IMR-90 (cell line): ENCODE measurements around the gene CGNL1. TPM values are rescaled to one million over a fixed set of nuclear protein-coding genes. Genes with fewer than 3 reads are reported as not detected.

ENCODE experiments used
- ATAC-seq: fragments of 200-7000 bp; cut with Tn5 transposase; 2 replicates; pipeline ENCODE4 v1.9.1; 2020; ENCODE audit warnings: low read depth, mild to moderate bottlenecking, moderate library complexity
- BruUV-seq: library from RNA; stranded (reverse); fragments of 400-500 nt; replicated peaks from 2 replicates; lab custom pipeline; 2021; lab: Mats Ljungman, UMichigan
- CTCF ChIA-PET: fragments of 300-600 bp; formaldehyde crosslinking; extraction: SDS; loops from one replicate; lab custom pipeline; 2021; ENCODE audit warnings: antibody characterized with exemption; lab: Yijun Ruan, JAX
- POLR2A ChIA-PET: fragments of 300-600 bp; sonication (Branson Sonifier 250); formaldehyde crosslinking; loops from one replicate; lab custom pipeline; 2022; ENCODE audit warnings: antibody characterized with exemption; ENCODE audit not compliant: unreplicated experiment; lab: Charles Lee
- DNase-seq: peaks from one replicate; pipeline ENCODE4 v3.0.0; 2013
- H2AFZ ChIP-seq: replicated peaks from 2 replicates; pipeline ENCODE3; 2013; ENCODE audit warnings: low read length, mild to moderate bottlenecking; ENCODE audit not compliant: poor library complexity
- H2AK5ac ChIP-seq: 2 replicates; pipeline ENCODE4 v1.6.1; 2013; ENCODE audit warnings: low read depth, low read length, inconsistent platforms
- H2AK9ac ChIP-seq: replicated peaks from 2 replicates; pipeline ENCODE3; 2013; ENCODE audit warnings: mild to moderate bottlenecking, low read depth, low read length, moderate library complexity; ENCODE audit not compliant: poor library complexity
- H2BK120ac ChIP-seq: 2 replicates; pipeline ENCODE4 v1.6.1; 2013; ENCODE audit warnings: low read depth, low read length, inconsistent platforms
- H2BK15ac ChIP-seq: 3 replicates; pipeline ENCODE4 v1.6.1; 2013; ENCODE audit warnings: low read depth, low read length, inconsistent platforms
- H2BK20ac ChIP-seq: 2 replicates; pipeline ENCODE4 v1.6.1; 2013; ENCODE audit warnings: low read depth, mild to moderate bottlenecking, inconsistent platforms, low read length, moderate library complexity
- H2BK5ac ChIP-seq: 2 replicates; pipeline ENCODE4 v1.6.1; 2013; ENCODE audit warnings: mild to moderate bottlenecking, low read depth, low read length, inconsistent platforms; ENCODE audit not compliant: poor library complexity, severe bottlenecking
- H3K14ac ChIP-seq: replicated peaks from 2 replicates; pipeline ENCODE4 v1.6.1; 2013; ENCODE audit warnings: low read depth, low read length, inconsistent platforms
- H3K18ac ChIP-seq: 2 replicates; pipeline ENCODE4 v1.6.1; 2013; ENCODE audit warnings: low read depth, low read length, control low read depth
- H3K23ac ChIP-seq: 2 replicates; pipeline ENCODE4 v1.6.1; 2013; ENCODE audit warnings: low read depth, low read length, inconsistent platforms
- H3K27ac ChIP-seq: 2 replicates; pipeline ENCODE4 v1.5.1; 2013; ENCODE audit warnings: mild to moderate bottlenecking, control low read depth, low read length; ENCODE audit not compliant: insufficient read depth
- H3K27me3 ChIP-seq: 2 replicates; pipeline ENCODE4 v1.6.1; 2013; ENCODE audit warnings: low read length; ENCODE audit not compliant: control insufficient read depth, insufficient read depth
- H3K36me3 ChIP-seq: 2 replicates; pipeline ENCODE4 v1.6.1; 2013; ENCODE audit warnings: low read length, mixed read lengths; ENCODE audit not compliant: control insufficient read depth, insufficient read depth
- H3K4ac ChIP-seq: 2 replicates; pipeline ENCODE4 v1.6.1; 2013; ENCODE audit warnings: low read depth, low read length, inconsistent platforms
- H3K4me1 ChIP-seq: 2 replicates; pipeline ENCODE4 v1.6.1; 2013; ENCODE audit warnings: low read length, mixed read lengths; ENCODE audit not compliant: control insufficient read depth, insufficient read depth
- H3K4me2 ChIP-seq: 2 replicates; pipeline ENCODE4 v1.6.1; 2013; ENCODE audit warnings: low read depth, mild to moderate bottlenecking, control low read depth, low read length, moderate library complexity
- H3K4me3 ChIP-seq: 2 replicates; pipeline ENCODE4 v1.5.1; 2013; ENCODE audit warnings: low read depth, mild to moderate bottlenecking, control low read depth, low read length, moderate library complexity; ENCODE audit not compliant: insufficient read depth
- H3K56ac ChIP-seq: 2 replicates; pipeline ENCODE4 v1.6.1; 2013; ENCODE audit warnings: low read length, inconsistent platforms; ENCODE audit not compliant: insufficient read depth; ENCODE audit errors: extremely low read depth
- H3K79me1 ChIP-seq, 2 experiments: 2 replicates each; pipeline ENCODE4 v1.6.1; 2013; ENCODE audit warnings: low read length in 2 of 2, inconsistent platforms in 1 of 2, low read depth in 1 of 2
- H3K9ac ChIP-seq: 2 replicates; pipeline ENCODE4 v1.6.1; 2013; ENCODE audit warnings: low read depth, low read length, control low read depth
- H3K9me1 ChIP-seq: 2 replicates; pipeline ENCODE4 v1.6.1; 2013; ENCODE audit warnings: low read length, inconsistent platforms; ENCODE audit not compliant: insufficient read depth
- H3K9me3 ChIP-seq: 2 replicates; pipeline ENCODE4 v1.6.1; 2013; ENCODE audit warnings: low read length; ENCODE audit not compliant: control insufficient read depth, insufficient read depth
- H4K20me1 ChIP-seq: 2 replicates; pipeline ENCODE4 v1.6.1; 2013; ENCODE audit warnings: low read length, inconsistent platforms; ENCODE audit not compliant: insufficient read depth
- H4K5ac ChIP-seq: 2 replicates; pipeline ENCODE4 v1.6.1; 2013; ENCODE audit warnings: mild to moderate bottlenecking, low read depth, low read length, control low read depth
- H4K8ac ChIP-seq, 2 experiments: 2 replicates each; pipeline ENCODE4 v1.6.1; 2013; ENCODE audit warnings: low read depth in 2 of 2, low read length in 2 of 2, control low read depth in 1 of 2, inconsistent platforms in 1 of 2
- H4K91ac ChIP-seq: 2 replicates; pipeline ENCODE4 v1.6.1; 2013; ENCODE audit warnings: low read depth, low read length, inconsistent platforms; ENCODE audit not compliant: insufficient read depth
- BHLHE40 ChIP-seq: fragments of 150-350 bp; IDR thresholded peaks from 2 replicates; pipeline ENCODE4 v1.6.1; 2016; ENCODE audit warnings: mild to moderate bottlenecking, low read depth, low read length
- CEBPB ChIP-seq: IDR thresholded peaks from 2 replicates; pipeline ENCODE4 v1.6.1; 2012; ENCODE audit warnings: low read depth, low read length, improper control_type of control experiment
- CHD1 ChIP-seq: IDR thresholded peaks from 2 replicates; pipeline ENCODE4 v1.6.1; 2012; ENCODE audit warnings: low read depth, low read length, improper control_type of control experiment
- FOS ChIP-seq: fragments of 150-350 bp; IDR thresholded peaks from 2 replicates; pipeline ENCODE4 v1.6.1; 2016; ENCODE audit warnings: low read depth, low read length
- MAFK ChIP-seq: IDR thresholded peaks from 2 replicates; pipeline ENCODE4 v1.6.1; 2012; ENCODE audit warnings: low read depth, low read length, improper control_type of control experiment
- MAZ ChIP-seq: IDR thresholded peaks from 2 replicates; pipeline ENCODE4 v1.6.1; 2012; ENCODE audit warnings: low read depth, mild to moderate bottlenecking, low read length, improper control_type of control experiment, moderate library complexity, borderline replicate concordance
- MXI1 ChIP-seq: IDR thresholded peaks from 2 replicates; pipeline ENCODE4 v1.6.1; 2012; ENCODE audit warnings: low read depth, mild to moderate bottlenecking, low read length, moderate library complexity, borderline replicate concordance
- NFE2L2 ChIP-seq: fragments of 150-350 bp; IDR thresholded peaks from 2 replicates; pipeline ENCODE4 v1.6.1; 2016; ENCODE audit warnings: low read depth, mild to moderate bottlenecking, low read length
- POLR2A ChIP-seq: IDR thresholded peaks from 2 replicates; pipeline ENCODE4 v1.6.1; 2012; ENCODE audit warnings: mild to moderate bottlenecking, low read depth, low read length
- RAD21 ChIP-seq: IDR thresholded peaks from 2 replicates; pipeline ENCODE4 v1.6.1; 2012; ENCODE audit warnings: low read length, improper control_type of control experiment
- RCOR1 ChIP-seq: IDR thresholded peaks from 2 replicates; pipeline ENCODE4 v1.6.1; 2012; ENCODE audit warnings: mild to moderate bottlenecking, low read length, improper control_type of control experiment; ENCODE audit not compliant: insufficient replicate concordance
- RFX5 ChIP-seq: IDR thresholded peaks from 2 replicates; pipeline ENCODE4 v1.8.0; 2012; ENCODE audit warnings: low read depth, mild to moderate bottlenecking, low read length, moderate library complexity
- SMC3 ChIP-seq: fragments of 150-350 bp; IDR thresholded peaks from 2 replicates; pipeline ENCODE4 v1.6.1; 2016; ENCODE audit warnings: low read depth, mild to moderate bottlenecking, antibody characterized with exemption, low read length, moderate library complexity
- USF2 ChIP-seq: fragments of 150-350 bp; IDR thresholded peaks from 2 replicates; pipeline ENCODE4 v1.6.1; 2017; ENCODE audit warnings: mild to moderate bottlenecking, antibody characterized with exemption, low read length, low read depth
- WGBS, 2 experiments: methylation state at CpG; one replicate each; pipeline versions ENCODE4 v1.1.5 to v1.1.7; 2013; ENCODE audit warnings: missing lambda C conversion rate in 2 of 2; ENCODE audit not compliant: insufficient read length in 1 of 2; ENCODE audit errors: extremely low coverage in 2 of 2; 5-methylcytosine and 5-hydroxymethylcytosine counted together
- dilution Hi-C: fragments of 300-500 bp; cut with HindIII; formaldehyde crosslinking; loops from one replicate; pipeline ENCODE4 v1.14.3; 2018; ENCODE audit warnings: low sequenced_read_pairs; ENCODE audit not compliant: unreplicated experiment
- in situ Hi-C: fragments of 300-500 bp; cut with MboI; formaldehyde crosslinking; loops from 3 replicates; pipeline ENCODE4 v1.14.3; 2019; ENCODE audit warnings: low sequenced_read_pairs, inconsistent platforms, mixed read lengths
- intact Hi-C: fragments of 100-400 bp; cut with micrococcal nuclease; formaldehyde crosslinking; loops from 2 replicates; pipeline ENCODE4 v1.10.0; 2022
- polyA plus RNA-seq, 3 experiments: library from polyadenylated mRNA; depleted of rRNA; stranded (reverse); fragments of >200 nt; gene quantifications; 2 replicates each; pipeline ENCODE4 v1.2.3, GENCODE V29; 2012; ENCODE audit warnings: low replicate concordance in 1 of 3
- total RNA-seq: library from RNA; depleted of rRNA; stranded (reverse); fragments of >200 nt; gene quantifications from 2 replicates; pipeline ENCODE4 v1.2.3, GENCODE V29; 2012
- TF ChIP-seq, protein P1 (sequence below): conservative IDR thresholded peaks from 2 replicates; pipeline ENCODE4 v1.5.1; 2012; ENCODE audit warnings: mild to moderate bottlenecking, low read depth, low read length, improper control_type of control experiment
- TF ChIP-seq, protein P2 (sequence below): fragments of 150-350 bp; IDR thresholded peaks from 2 replicates; pipeline ENCODE4 v1.6.1; 2016; ENCODE audit warnings: low read depth, mild to moderate bottlenecking, low read length, moderate library complexity, borderline replicate concordance

The CGNL1 gene
- total and polyA plus RNA-seq, 2 of the 4 experiments (the other 2 are of a cell fraction), result 0.07 to 0.18 TPM

GRCh38 chr15:57432141-57432741 is 55.9 kb downstream of the CGNL1 start:
- Histone ChIP-seq H3K4me3 (no peak overlapping the region), H3K9me3 (no peaks in the 10 kb centered on the region), H3K9ac (no peak overlapping the region), H3K18ac (no peak overlapping the region), H3K14ac (no peak overlapping the region), H4K5ac (no peak overlapping the region), H2BK15ac (no peak overlapping the region), H4K91ac (no peak overlapping the region), H3K4me2 (no peak overlapping the region), H3K9me1 (no peaks in the 10 kb centered on the region), H3K23ac (no peak overlapping the region), H3K79me1 (no peaks in the 10 kb centered on the region), H2BK5ac (no peak overlapping the region), H3K56ac (no peak overlapping the region), H4K20me1 (no peaks in the 10 kb centered on the region), H2AK9ac (no peak overlapping the region), H3K4ac (no peak overlapping the region), H2AFZ (no peak overlapping the region), H4K8ac (no peak overlapping the region), H3K27ac (no peak overlapping the region), H3K36me3 (no peaks in the 10 kb centered on the region), H2BK20ac (no peak overlapping the region), H2BK120ac (no peak overlapping the region), H2AK5ac (no peak overlapping the region), H3K27me3 (peaks cover 8% of the 10 kb centered on the region), H3K4me1 (peaks cover 4% of the 10 kb centered on the region; the same call in 1 of the 2 replicates)
- dilution Hi-C loops, result no loop called here
- ChIA-PET CTCF (no interaction called here), POLR2A (no interaction called here)
- WGBS, 2 experiments, result 62% methylated on average over 4 of the region's 12 CpGs; no CpG with 5 or more reads in 1 of the 2 experiments
- in situ Hi-C loops, result no loop called here
- intact Hi-C loops, result no loop called here
- BruUV-seq, result no TSS peak
- DNase-seq, result no peak
- TF ChIP-seq CHD1 (no peak), RFX5 (no peak), MXI1 (no peak), RAD21 (no peak), RCOR1 (no peak), MAFK (no peak), CEBPB (no peak), USF2 (no peak), POLR2A (no peak), NFE2L2 (no peak), FOS (no peak), MAZ (no peak), BHLHE40 (no peak), SMC3 (no peak)
- TF ChIP-seq, protein P1, sequence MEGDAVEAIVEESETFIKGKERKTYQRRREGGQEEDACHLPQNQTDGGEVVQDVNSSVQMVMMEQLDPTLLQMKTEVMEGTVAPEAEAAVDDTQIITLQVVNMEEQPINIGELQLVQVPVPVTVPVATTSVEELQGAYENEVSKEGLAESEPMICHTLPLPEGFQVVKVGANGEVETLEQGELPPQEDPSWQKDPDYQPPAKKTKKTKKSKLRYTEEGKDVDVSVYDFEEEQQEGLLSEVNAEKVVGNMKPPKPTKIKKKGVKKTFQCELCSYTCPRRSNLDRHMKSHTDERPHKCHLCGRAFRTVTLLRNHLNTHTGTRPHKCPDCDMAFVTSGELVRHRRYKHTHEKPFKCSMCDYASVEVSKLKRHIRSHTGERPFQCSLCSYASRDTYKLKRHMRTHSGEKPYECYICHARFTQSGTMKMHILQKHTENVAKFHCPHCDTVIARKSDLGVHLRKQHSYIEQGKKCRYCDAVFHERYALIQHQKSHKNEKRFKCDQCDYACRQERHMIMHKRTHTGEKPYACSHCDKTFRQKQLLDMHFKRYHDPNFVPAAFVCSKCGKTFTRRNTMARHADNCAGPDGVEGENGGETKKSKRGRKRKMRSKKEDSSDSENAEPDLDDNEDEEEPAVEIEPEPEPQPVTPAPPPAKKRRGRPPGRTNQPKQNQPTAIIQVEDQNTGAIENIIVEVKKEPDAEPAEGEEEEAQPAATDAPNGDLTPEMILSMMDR, result no peak
- TF ChIP-seq, protein P2, sequence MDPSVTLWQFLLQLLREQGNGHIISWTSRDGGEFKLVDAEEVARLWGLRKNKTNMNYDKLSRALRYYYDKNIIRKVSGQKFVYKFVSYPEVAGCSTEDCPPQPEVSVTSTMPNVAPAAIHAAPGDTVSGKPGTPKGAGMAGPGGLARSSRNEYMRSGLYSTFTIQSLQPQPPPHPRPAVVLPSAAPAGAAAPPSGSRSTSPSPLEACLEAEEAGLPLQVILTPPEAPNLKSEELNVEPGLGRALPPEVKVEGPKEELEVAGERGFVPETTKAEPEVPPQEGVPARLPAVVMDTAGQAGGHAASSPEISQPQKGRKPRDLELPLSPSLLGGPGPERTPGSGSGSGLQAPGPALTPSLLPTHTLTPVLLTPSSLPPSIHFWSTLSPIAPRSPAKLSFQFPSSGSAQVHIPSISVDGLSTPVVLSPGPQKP, result no peak
- no peak for ATAC-seq
